GM18858 (cell line): ENCODE results near the gene FAM110A.
"Not testable (repeated sequence)": the region's sequence is repeated elsewhere in the genome, so short reads cannot be mapped to it uniquely, and the experiment has no call there.

ENCODE experiments used
- ATAC-seq: cut with Tn5 transposase; IDR thresholded peaks from one replicate; pipeline ENCODE4 v1.9.1; 2021; ENCODE audit not compliant: unreplicated experiment

FAM110A gene

DNA sequence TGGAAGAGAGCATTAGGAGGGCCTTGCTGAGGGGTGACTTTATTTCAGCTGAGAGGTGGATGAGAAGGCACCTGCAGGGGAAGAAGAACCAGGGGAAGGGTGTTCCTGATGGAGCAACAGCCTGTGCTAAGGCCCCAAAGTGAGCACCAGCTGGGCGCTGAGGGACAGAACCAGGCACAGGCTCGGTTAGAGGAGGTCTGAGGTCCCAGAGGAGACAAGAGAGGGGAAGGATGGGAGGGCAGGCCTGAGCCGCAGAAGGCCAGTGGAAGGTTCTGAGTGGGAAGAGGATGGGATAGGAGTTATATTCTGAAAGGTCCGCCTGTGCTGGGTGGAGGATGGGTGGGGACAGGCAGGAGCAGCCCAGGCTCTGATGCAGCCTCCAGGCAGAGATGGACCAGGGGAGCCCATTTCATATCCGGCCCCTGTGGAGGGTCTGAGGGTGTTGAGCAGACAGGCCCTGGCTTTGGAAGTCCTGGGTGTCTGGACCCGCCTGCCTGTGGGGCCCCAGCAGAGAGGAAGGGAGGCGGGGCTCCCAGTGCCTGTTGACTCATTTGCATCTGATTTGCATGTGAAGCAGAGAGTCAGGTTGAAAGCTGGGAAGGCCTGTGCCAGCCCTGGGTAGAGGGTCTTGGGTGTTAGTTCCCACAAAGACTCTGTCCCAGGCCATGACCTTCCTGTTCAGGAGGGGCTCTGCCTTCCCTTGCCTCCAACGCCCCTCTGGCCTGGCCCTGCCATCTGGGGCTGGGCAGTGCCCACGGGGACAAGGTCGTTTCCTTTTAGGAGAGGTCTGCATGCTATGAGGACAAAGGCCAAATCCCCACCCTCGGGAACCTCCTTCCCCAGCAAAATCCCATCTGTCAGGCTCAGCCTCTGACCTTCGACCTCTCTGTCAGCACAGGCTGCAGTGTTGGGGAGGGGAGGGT lies 10.6 kb upstream of the FAM110A start:
- ATAC-seq: no peak

DNA sequence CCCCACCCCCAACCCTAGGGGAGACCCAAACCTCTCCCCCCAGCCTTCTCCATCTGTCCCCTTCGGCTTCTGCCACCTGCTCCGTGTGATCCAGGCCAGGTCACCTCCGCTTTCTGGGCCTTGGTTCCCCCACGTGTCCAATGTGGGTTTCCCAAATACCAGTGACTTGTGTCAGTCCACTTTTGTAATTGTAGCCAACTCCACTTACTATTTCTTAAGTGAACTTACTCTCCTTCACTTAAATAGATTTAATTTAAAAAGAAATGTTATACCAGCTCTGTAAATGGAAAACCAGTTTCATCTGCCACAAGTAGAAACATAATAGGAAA lies 10.0 kb upstream of the FAM110A start:
- ATAC-seq: no peak

DNA sequence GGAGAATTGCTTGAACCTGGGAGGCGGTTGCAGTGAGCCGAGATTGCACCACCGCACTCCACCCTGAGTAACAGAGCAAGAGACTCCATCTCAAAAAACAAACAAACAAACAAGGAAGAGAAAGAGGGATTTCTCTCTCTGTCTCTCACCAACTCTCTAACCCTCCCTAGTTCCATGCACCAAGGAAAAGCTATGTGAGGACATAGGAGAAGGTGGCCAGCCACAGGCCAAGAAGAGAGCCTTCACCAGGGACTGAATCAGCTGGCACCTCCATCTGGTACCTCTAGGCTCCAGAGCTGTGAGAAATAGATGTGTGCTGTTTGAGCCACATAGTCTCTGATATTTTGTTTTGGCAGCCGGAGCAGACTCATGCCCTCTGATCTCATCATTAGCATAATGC lies 9.0 kb upstream of the FAM110A start:
- no peak for ATAC-seq

DNA sequence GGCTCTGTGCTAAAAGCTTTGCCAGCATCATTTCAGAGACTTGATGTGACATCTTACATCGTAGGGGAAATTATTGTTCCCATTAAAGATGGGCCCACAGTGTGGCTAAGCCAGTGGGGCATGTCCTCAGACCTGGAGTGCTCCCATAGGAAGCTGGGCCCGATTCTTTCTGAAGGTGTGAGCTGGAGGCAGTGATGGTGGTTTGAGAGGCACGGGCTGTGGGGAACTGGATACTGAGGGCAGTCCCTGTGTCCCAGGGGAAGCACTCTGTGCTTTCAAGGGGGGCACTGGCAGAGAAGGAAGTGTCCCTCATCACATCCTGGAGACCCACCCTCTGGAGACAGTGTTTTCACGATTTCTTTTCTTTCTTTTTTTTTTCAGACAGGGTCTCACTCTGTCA lies 8.6 kb upstream of the FAM110A start:
- no peak for ATAC-seq

DNA sequence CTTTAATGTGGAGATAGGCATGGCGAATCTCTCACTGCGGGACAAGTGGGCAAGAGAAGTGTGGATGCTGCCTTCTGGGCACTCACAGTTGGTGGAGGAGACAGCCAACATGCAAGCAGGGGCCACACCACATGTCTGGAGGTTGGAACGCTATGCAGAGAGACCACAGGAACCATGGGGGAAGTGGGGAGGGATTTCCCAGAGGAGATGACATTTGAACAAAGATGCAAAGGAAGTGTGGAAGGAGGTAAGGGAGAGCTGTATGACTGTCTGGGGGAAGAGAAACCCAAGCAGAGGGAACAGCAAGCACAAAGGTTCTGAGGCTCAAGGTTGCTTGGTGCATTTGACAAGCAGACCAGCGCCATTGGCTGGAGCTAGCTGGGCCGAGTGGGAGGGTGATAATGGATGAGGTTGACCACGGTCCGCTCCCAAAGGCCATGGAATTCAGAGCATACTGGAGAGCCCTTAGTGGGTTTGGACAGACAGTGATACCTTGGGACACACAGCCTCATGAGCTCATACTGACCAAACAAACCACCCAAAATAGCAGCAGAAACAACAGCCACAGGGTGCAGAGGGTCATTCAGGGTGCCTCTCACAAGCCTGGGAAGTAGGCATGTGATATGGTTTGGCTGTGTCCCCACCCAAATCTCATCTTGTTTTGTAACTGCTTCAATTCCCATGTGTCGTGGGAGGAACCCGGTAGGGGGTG lies 7.6 kb upstream of the FAM110A start:
- ATAC-seq: no peak

DNA sequence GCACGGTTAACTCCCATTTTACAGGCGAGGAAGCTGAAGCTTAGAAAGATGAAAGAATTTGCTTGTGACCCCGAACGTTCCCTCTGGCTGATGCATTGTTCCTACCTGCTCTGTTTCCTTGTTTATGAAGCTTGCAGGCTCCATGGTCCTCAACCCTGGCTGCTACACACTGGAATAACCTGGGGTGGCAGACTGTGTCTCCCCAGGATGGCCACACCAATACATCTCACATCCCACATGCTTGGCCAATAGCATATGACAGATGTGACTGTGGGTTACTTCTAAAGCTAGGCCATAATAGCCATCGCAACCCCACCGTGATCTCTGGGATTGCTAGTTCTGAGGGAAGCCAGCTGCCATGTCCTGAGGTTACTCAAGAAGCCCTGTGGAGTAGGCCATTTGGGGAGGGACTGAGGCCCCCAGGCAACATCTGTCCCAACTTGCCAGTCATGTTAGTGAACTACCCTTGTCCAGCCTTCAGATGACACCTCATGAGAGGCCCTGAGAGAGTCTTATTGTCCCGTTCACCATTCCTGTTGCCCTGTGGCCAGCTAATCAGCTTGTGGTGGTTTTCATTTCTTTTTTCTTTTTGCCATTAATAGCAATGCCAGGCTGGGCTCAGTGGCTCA lies 6.7 kb upstream of the FAM110A start:
- no peak for ATAC-seq

DNA sequence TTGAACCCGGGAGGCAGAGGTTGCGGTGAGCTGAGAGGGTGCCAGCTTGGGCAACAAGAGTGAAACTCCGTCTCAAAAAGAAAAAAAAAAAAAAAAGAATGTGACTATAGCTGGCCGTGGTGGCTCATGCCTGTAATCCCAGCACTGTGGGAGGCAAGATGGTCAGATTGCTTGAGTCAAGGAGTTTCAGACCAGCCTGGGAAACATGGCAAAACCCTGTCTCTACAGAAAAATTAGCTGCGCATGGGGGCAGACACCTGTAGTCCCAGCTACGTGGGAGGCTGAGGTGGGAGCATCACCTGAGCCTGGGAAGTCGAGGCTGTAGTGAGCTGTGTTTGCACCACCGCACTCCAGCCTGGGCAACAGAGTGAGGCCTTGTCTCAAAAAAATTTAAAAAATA lies 5.5 kb upstream of the FAM110A start:
- ATAC-seq: not testable (repeated sequence)

DNA sequence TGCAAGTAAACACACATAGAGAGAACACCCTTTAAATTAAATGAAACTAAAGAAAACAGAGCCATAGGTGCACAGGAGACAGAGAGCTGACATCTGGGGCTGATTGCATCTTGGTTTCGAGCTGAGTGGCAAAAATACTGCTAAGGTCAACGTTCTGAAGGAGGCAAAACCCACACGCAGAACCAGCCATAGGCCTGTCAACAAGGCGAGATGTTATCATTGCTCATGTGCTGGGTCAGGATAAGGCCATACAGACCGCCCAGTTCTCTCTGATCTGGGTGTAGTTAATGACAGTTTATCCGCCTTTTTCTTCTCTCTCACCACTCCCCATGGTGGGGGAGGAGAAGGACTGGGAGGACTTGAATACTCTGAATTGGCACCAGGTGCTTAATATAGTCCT lies 4.5 kb upstream of the FAM110A start:
- ATAC-seq: no peak

DNA sequence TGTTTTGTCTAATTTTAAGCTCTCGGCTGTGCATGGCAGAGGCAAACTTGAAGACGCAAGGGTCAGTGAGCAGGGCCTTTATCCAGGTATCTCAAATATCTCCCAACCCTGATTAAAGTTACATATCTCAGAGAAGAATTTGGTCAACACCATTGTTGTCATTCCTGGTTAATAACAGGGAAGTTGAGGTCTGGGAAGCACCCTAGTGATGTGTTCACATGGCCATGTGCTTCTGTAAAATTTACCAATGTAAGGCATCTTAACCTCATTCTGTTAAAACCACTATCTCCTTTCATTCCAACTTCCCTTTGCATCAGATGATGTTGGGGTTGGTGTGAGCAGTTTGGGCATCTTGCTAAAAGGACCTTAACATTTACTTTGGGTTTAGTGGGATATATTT lies 4.0 kb upstream of the FAM110A start:
- ATAC-seq: no peak

DNA sequence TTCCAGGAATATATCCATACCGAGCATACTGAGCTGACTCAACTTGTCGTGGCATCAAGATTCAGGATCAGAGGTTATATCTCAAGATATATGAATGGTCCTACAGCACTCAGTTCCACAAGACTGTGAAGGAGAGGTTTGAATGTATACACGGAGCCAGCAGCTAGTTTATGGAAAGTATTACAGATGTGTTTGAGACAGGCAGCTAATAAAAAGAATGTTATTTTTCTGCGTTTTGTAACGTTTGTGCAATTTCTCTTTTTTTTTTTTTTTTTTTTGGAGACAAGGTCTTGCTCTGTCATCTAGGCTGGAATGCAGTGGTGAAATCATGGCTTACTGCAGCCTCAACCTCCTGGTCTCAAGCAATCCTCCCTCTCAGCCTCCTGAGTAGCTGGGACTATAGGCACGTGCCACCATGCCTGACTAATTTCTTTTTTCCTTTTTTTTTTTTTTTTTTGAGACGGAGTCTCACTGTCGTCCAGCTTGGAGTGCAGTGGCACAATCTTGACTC lies 3.4 kb upstream of the FAM110A start:
- ATAC-seq: no peak

DNA sequence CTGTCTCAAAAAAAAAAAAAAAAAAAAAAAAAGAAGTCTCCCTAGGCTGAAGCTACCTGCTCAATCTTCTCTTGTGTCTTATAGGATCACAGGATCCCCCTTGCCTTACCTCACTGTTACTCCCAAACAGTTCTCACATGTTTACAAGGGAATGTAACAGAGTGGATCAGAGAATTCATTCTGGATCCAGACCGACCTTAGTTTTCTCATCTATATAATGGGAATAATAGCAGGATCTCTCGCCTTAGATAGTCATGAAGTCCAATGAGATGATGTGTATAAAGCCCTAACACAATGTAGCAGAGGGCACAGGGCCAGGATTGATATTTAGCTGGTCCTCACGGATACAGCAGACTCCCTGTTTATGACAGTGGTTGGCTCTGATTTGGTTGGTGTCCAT lies 2.3 kb upstream of the FAM110A start:
- no peak for ATAC-seq

DNA sequence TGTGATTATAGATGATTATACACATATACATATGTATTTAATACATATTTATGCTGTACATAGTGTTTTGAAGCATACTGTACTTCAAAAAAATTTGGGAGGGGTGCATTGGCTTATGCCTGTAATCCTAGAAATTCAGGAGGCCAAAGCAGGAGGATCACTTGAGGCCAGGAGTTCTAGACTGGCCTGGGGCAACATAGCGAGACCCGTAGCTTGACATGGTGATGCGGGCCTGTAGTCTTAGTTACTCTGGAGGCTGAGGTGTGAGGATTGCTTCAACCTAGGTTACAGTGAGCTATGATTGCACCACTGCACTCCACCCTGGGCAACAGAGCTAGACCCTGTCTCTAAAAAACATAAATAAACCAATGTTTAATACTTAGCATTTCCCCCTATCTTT lies 1.6 kb upstream of the FAM110A start:
- ATAC-seq: no peak

DNA sequence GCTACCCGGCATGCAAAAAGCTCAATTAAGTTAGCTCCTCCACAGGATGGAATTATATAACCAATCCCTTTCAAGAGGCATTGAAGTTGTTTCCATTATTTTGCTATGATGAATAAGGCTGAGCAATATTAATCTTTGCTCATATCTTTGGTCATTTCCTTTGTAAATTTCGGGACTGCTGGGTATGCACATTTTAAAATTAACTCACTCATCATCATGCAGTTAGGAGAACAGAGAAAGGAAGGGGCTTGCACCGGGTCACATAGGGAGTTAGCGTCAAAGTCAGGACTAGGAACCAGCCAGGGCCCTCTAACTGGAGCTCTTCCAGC lies 430 bp upstream of the FAM110A start:
- ATAC-seq: peak; percentile 18

DNA sequence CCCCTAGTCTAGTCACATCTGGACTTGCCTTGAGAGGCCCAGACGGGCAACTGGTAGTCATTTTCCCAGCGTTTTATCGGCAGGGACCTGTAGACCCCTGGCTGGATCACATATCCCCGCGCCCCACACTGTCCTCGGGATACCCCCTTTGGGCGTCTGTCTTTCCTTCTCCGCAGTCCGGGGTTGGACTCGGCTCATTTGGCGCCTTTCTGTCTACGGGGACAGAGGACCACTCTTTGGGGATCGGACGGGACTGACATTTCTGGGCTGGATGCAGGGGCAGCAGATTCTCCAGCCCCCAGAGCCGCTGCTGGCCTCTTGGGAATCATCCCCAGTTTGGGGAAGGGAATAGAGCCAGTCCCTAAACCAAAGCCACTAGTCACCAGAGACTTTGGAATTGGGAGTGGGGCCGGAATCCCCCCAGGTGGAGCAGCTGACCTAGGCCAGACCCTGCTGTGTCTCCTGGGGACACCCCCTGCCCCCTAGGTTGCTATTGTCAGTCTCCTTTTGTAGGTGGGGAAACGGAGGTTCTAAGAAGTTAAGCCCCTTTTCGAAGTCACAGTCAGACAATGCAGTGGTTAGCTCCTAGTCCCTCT lies 734 bp downstream of the FAM110A start:
- no peak for ATAC-seq

DNA sequence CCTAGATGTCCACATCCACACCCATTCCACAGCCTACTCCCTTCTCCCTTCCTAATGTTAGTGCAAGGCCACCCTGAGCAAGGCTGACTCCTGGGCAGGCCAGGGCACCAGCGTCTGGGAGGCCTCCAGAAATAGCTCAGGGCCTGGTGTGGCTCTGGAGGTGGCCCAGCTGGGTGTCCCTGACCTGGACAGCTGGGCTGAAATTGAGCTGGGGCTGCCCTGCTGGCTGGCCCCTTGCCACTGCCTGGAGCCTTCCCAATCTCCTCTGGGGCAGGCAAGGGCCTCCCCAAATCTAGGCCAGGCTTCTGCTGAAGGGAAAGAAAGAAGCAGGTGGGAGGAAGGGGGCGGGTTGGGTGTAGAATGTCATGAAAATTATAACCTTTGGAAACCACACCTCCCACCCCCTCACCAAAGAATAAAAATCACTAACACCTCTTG lies 2.1 kb downstream of the FAM110A start:
- no peak for ATAC-seq

DNA sequence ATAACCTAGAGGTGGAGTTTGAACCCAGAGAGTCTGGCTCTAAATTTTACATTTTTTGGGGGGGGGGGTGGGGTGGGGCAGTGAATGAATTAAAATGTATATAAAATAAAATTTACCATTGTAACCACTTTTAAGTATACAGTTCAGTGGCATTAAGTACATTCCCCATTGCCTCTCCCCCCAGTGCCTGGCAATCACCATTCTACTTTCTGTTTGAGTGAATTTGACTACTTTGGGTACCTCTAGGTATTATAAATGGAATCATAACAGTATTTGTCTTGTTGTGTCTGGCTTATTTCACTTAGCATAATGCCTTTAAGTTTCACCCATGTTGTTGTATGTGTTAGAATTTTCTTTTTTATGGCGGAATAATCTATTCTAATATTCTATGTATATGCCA lies 2.7 kb downstream of the FAM110A start:
- ATAC-seq: no peak

DNA sequence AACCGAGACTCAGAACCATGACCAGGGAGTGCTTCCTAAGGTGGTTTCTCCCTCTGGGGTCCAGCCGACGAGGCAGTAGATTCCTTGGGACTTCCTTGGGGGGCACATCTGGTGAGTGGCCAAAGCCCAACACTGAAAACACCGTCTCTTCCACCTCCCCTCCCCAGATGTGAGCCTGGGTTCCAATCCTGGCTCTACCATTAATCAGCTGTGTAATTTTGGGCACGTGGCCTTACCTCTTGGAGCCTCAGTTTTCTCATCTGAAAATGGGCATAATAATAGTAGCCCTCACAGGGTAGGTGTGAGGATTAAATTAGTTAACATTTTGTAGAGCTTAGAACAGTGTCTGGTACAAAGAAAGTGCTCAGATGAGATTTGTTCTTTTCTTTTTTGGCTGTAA lies 5.5 kb downstream of the FAM110A start:
- ATAC-seq: no peak

DNA sequence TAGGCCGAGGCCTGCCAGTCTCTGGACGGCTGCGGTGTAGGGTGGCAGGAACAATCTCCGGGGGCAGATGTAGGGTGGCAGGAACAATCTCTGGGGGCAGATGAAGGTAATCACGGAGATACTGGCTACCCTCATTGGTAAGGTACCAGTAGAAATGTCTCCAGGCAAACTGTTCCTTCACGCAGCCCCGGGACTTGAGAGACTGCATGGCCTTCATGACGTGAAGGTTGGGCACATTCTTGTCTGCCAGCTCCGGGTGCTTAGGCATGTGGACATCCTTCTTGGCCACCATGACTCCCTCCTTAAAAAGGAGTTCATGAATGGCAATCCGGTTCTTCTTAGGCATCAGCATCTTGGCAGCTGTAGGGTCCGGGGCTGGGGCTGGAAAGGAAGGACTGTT lies 6.1 kb downstream of the FAM110A start:
- no peak for ATAC-seq

DNA sequence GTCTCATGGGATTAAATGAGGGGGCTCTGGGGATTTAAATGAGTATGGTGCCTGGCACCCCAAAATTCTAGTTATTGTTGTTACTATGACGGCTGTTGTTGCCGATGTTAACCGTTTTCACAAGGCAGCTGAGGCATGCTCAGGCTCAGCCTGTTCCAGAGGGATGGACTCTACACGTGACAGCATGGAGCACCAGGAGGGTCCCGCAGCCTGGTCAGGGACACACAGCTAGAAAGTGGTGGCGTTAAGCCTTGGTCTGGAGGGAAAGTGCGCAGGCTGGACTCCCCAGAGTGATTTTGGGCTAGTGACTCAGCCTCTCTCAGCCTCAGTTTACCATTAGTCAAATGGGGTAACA lies 7.0 kb downstream of the FAM110A start:
- no peak for ATAC-seq

DNA sequence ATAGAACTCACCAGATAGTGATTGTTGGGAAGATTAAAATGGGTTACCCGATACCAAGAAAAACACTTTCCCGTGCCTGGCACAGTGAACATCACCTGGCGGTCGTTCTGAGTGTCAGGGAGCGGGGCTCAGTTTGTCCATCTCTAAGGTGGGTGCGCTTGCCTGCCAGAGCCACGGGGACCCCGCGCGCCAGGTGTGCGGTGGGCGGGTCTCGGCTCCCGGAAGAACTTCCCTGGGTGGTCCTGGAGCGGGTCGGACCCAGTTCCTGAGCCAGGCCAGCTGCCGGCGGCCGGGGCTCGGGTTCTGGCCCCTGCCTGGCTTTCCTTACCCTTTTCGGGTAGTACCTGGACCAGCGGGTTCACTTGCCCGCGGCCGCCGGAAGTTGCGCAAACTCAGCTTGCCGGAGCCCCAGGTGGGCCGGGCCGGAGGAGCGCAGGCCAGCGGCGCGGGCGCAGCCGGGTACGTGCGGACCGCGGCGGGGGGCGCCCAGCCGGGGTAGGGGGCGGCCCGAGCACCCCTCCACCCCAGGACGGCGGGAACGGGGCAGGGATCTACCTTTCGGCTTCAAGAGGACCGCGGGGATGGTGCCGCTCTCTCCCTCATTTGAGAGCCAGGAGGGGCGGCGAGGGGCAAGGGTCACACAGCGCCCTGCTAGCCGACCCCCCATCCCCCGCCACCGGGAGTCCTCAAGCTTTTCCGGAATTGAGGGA lies 7.5 kb downstream of the FAM110A start:
- ATAC-seq: no peak
